Astrocyte (in vitro differentiated cells and primary cell): ENCODE results near the gene VWA1. TPM values are rescaled to one million over a fixed set of nuclear protein-coding genes. Genes with fewer than 3 reads are reported as not detected.

Experiments used
- DNase-seq: peaks from one replicate; pipeline ENCODE4 v3.0.0-alpha.2; 2010; ENCODE audit warnings: low read depth
- FAIRE-seq: peaks from 2 replicates; lab custom pipeline; 2011; peaks lifted over from hg19 to GRCh38; lab: Jason Lieb, UNC
- H2AFZ ChIP-seq: 2 replicates; pipeline ENCODE4 v1.6.0; 2012; ENCODE audit warnings: low read depth, low read length, inconsistent platforms
- H3K27ac ChIP-seq: 2 replicates; pipeline ENCODE4 v1.5.1; 2011; ENCODE audit warnings: low read depth, low read length, inconsistent platforms
- H3K27me3 ChIP-seq: 2 replicates; pipeline ENCODE4 v1.6.0; 2011; ENCODE audit warnings: low read length, inconsistent platforms; ENCODE audit not compliant: insufficient read depth
- H3K36me3 ChIP-seq: 2 replicates; pipeline ENCODE4 v1.5.1; 2011; ENCODE audit warnings: low read length, inconsistent platforms; ENCODE audit not compliant: insufficient read depth
- H3K4me1 ChIP-seq: 2 replicates; pipeline ENCODE4 v1.5.1; 2011; ENCODE audit warnings: low read length, inconsistent platforms; ENCODE audit not compliant: insufficient read depth
- H3K4me2 ChIP-seq: 2 replicates; pipeline ENCODE4 v1.6.0; 2012; ENCODE audit warnings: low read length, inconsistent platforms
- H3K4me3 ChIP-seq: 2 replicates; pipeline ENCODE4 v1.5.1; 2011; ENCODE audit warnings: low read depth, mild to moderate bottlenecking, low read length, inconsistent platforms; ENCODE audit not compliant: insufficient read depth
- H3K79me2 ChIP-seq: 2 replicates; pipeline ENCODE4 v1.6.0; 2012; ENCODE audit warnings: mild to moderate bottlenecking, low read length, inconsistent platforms; ENCODE audit not compliant: insufficient read depth
- H3K9ac ChIP-seq: 2 replicates; pipeline ENCODE4 v1.6.0; 2012; ENCODE audit warnings: mild to moderate bottlenecking, low read length, inconsistent platforms
- H3K9me3 ChIP-seq: 2 replicates; pipeline ENCODE4 v1.5.1; 2012; ENCODE audit warnings: low read depth, mild to moderate bottlenecking, low read length, inconsistent platforms; ENCODE audit not compliant: insufficient read depth
- H4K20me1 ChIP-seq: 2 replicates; pipeline ENCODE4 v1.6.0; 2012; ENCODE audit warnings: low read length, inconsistent platforms; ENCODE audit not compliant: insufficient read depth
- H3K27ac Mint-ChIP-seq: one replicate; pipeline ENCODE4 v1.8.0; 2021; ENCODE audit warnings: mild to moderate bottlenecking, mixed read lengths; ENCODE audit not compliant: unreplicated experiment
- H3K27me3 Mint-ChIP-seq: one replicate; pipeline ENCODE4 v1.8.0; 2021; ENCODE audit warnings: low read depth, mixed read lengths; ENCODE audit not compliant: unreplicated experiment
- H3K36me3 Mint-ChIP-seq: one replicate; pipeline ENCODE4 v1.8.0; 2021; ENCODE audit warnings: low read depth, mixed read lengths; ENCODE audit not compliant: unreplicated experiment
- H3K4me1 Mint-ChIP-seq: one replicate; pipeline ENCODE4 v1.8.0; 2021; ENCODE audit warnings: low read depth, mixed read lengths; ENCODE audit not compliant: unreplicated experiment
- H3K4me3 Mint-ChIP-seq: one replicate; pipeline ENCODE4 v1.8.0; 2021; ENCODE audit warnings: mild to moderate bottlenecking, moderate library complexity, mixed read lengths; ENCODE audit not compliant: unreplicated experiment
- H3K9me3 Mint-ChIP-seq: one replicate; pipeline ENCODE4 v1.8.0; 2021; ENCODE audit warnings: mild to moderate bottlenecking, mixed read lengths; ENCODE audit not compliant: unreplicated experiment
- CTCF ChIP-seq: IDR thresholded peaks from 2 replicates; pipeline ENCODE4 v1.5.1; 2011; ENCODE audit warnings: low read depth, mild to moderate bottlenecking, inconsistent platforms, low read length, moderate library complexity; ENCODE audit not compliant: insufficient read depth
- EZH2 ChIP-seq: IDR thresholded peaks from 2 replicates; pipeline ENCODE4 v1.6.1; 2012; ENCODE audit warnings: mild to moderate bottlenecking, low read length, inconsistent platforms; ENCODE audit not compliant: insufficient read depth
- total RNA-seq: library from RNA; stranded (reverse); gene quantifications from 2 replicates; pipeline ENCODE4 v1.2.1, GENCODE V29; 2021

VWA1 gene
- total RNA-seq, 1 donor from 2014 or later, result 60.4 TPM

- H3K27ac Mint-ChIP-seq, result no peak overlapping the region
- no peak overlapping the region for H3K9ac ChIP-seq
- no peaks in the 10 kb centered on the region for H3K79me2 ChIP-seq
- H4K20me1 ChIP-seq, result peaks cover 6% of the 10 kb centered on the region
- no peak overlapping the region for H3K4me3 ChIP-seq
- no peak for DNase-seq
- no peak overlapping the region for H3K27ac ChIP-seq
- peaks cover 28% of the 10 kb centered on the region for H3K4me1 ChIP-seq
- no peaks in the 10 kb centered on the region for H3K27me3 ChIP-seq
- no peaks in the 10 kb centered on the region for H3K9me3 ChIP-seq
- FAIRE-seq, result no peak
- no peaks in the 10 kb centered on the region for H3K27me3 Mint-ChIP-seq
- peaks cover 10% of the 10 kb centered on the region for H3K4me1 Mint-ChIP-seq
- H3K36me3 ChIP-seq, result no peaks in the 10 kb centered on the region
- TF ChIP-seq CTCF, result no peak
- TF ChIP-seq EZH2, result no peak
- no peak overlapping the region for H3K4me3 Mint-ChIP-seq
- no peak overlapping the region for H2AFZ ChIP-seq
- H3K36me3 Mint-ChIP-seq, result no peaks in the 10 kb centered on the region
- H3K4me2 ChIP-seq, result no peak overlapping the region
- H3K9me3 Mint-ChIP-seq, result no peaks in the 10 kb centered on the region
Observed at GRCh38 chr1:1437033-1437903, 1.8 kb downstream of the VWA1 start.

- H3K27ac ChIP-seq, result no peak overlapping the region
- peaks cover 6% of the 10 kb centered on the region for H4K20me1 ChIP-seq
- no peak overlapping the region for H3K27ac Mint-ChIP-seq
- no peaks in the 10 kb centered on the region for H3K27me3 ChIP-seq
- no peaks in the 10 kb centered on the region for H3K9me3 ChIP-seq
- H2AFZ ChIP-seq, result no peak overlapping the region
- H3K9ac ChIP-seq, result no peak overlapping the region
- no peaks in the 10 kb centered on the region for H3K79me2 ChIP-seq
- H3K27me3 Mint-ChIP-seq, result no peaks in the 10 kb centered on the region
- no peaks in the 10 kb centered on the region for H3K9me3 Mint-ChIP-seq
- TF ChIP-seq CTCF, result no peak
- TF ChIP-seq EZH2, result no peak
- H3K36me3 Mint-ChIP-seq, result no peaks in the 10 kb centered on the region
- no peak overlapping the region for H3K4me2 ChIP-seq
- no peak overlapping the region for H3K4me3 ChIP-seq
- no peaks in the 10 kb centered on the region for H3K36me3 ChIP-seq
- peaks cover 28% of the 10 kb centered on the region for H3K4me1 ChIP-seq
- no peak for FAIRE-seq
- no peak overlapping the region for H3K4me3 Mint-ChIP-seq
- no peak for DNase-seq
- H3K4me1 Mint-ChIP-seq, result peaks cover 7% of the 10 kb centered on the region
Observed at GRCh38 chr1:1437904-1438376, 2.5 kb downstream of the VWA1 start.
